HL-60 (cell line): Measurements from ENCODE around the gene RPL3.

Experiments used
- DNase-seq, 2 experiments: peaks; one replicate each; pipeline ENCODE4 v3.0.0-alpha.2; 2010 to 2020; ENCODE audit warnings: low read depth in 1 of 2, low spot score in 1 of 2
- H3K27ac ChIP-seq: fragments of 250-450 bp; sonication (Bioruptor Pico); replicated peaks from 2 replicates; pipeline ENCODE4 v1.5.1; 2020; ENCODE audit warnings: mild to moderate bottlenecking, moderate library complexity
- H3K27me3 ChIP-seq: fragments of 250-450 bp; sonication (Bioruptor Pico); 2 replicates; pipeline ENCODE4 v1.5.1; 2021; ENCODE audit warnings: mild to moderate bottlenecking, moderate library complexity; ENCODE audit not compliant: insufficient read depth, poor library complexity, severe bottlenecking
- H3K4me3 ChIP-seq: replicated peaks from 2 replicates; pipeline ENCODE4 v1.5.1; 2011; ENCODE audit warnings: mild to moderate bottlenecking, control low read depth, low read length; ENCODE audit not compliant: insufficient read depth
- GABPA ChIP-seq: IDR thresholded peaks from 2 replicates; pipeline ENCODE4 v1.6.1; 2012; ENCODE audit warnings: low read depth
- POLR2AphosphoS5 ChIP-seq: IDR thresholded peaks from 2 replicates; pipeline ENCODE4 v1.6.1; 2012; ENCODE audit warnings: low read depth
- REST ChIP-seq: IDR thresholded peaks from 2 replicates; pipeline ENCODE4 v1.6.1; 2012; ENCODE audit warnings: low read depth; ENCODE audit not compliant: insufficient replicate concordance
- SPI1 ChIP-seq: IDR thresholded peaks from 2 replicates; pipeline ENCODE4 v1.6.1; 2012; ENCODE audit warnings: low read depth, mild to moderate bottlenecking, borderline replicate concordance
- TF ChIP-seq, protein P1 (sequence below): IDR thresholded peaks from one replicate; pipeline ENCODE4 v1.5.1; 2011; ENCODE audit warnings: low read length, control low read depth, inconsistent platforms; ENCODE audit not compliant: insufficient read depth

Gene RPL3

GRCh38 chr22:39281126-39281525, 38.3 kb downstream of the RPL3 start:
- Histone ChIP-seq H3K27me3 (peaks cover 2% of the 10 kb centered on the region), H3K27ac (no peak overlapping the region), H3K4me3 (no peak overlapping the region)
- no peak for DNase-seq
- TF ChIP-seq POLR2AphosphoS5 (no peak), SPI1 (no peak), GABPA (no peak), REST (no peak)
- TF ChIP-seq, protein P1, sequence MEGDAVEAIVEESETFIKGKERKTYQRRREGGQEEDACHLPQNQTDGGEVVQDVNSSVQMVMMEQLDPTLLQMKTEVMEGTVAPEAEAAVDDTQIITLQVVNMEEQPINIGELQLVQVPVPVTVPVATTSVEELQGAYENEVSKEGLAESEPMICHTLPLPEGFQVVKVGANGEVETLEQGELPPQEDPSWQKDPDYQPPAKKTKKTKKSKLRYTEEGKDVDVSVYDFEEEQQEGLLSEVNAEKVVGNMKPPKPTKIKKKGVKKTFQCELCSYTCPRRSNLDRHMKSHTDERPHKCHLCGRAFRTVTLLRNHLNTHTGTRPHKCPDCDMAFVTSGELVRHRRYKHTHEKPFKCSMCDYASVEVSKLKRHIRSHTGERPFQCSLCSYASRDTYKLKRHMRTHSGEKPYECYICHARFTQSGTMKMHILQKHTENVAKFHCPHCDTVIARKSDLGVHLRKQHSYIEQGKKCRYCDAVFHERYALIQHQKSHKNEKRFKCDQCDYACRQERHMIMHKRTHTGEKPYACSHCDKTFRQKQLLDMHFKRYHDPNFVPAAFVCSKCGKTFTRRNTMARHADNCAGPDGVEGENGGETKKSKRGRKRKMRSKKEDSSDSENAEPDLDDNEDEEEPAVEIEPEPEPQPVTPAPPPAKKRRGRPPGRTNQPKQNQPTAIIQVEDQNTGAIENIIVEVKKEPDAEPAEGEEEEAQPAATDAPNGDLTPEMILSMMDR = no peak

GRCh38 chr22:39280250-39280649, 39.2 kb downstream of the RPL3 start:
- no peak for TF ChIP-seq GABPA
- TF ChIP-seq, protein P1 = no peak
- TF ChIP-seq POLR2AphosphoS5 = no peak
- TF ChIP-seq REST = no peak
- TF ChIP-seq SPI1 = no peak
- no peak for DNase-seq
- Histone ChIP-seq H3K4me3 (no peak overlapping the region), H3K27ac (no peak overlapping the region), H3K27me3 (peaks cover 2% of the 10 kb centered on the region)

GRCh38 chr22:39279170-39279850, 40.1 kb downstream of the RPL3 start:
- TF ChIP-seq GABPA (no peak), REST (no peak), POLR2AphosphoS5 (no peak), SPI1 (no peak)
- TF ChIP-seq, protein P1 = no peak
- Histone ChIP-seq H3K4me3 (no peak overlapping the region), H3K27me3 (peaks cover 2% of the 10 kb centered on the region), H3K27ac (no peak overlapping the region)
- no peak for DNase-seq
